Activated CD4-positive, alpha-beta T cell treated with anti-CD3 and anti-CD28 coated beads, Interleukin-2, amount 10 ng/mL, durations not matched to agents 7 days and 5 days (primary cell): ENCODE measurements around the gene CCSER1. TPM values are rescaled to one million over a fixed set of nuclear protein-coding genes. Genes with fewer than 3 reads are reported as not detected.
"Not testable (repeated sequence)": the region's sequence is repeated elsewhere in the genome, so short reads cannot be mapped to it uniquely, and the experiment has no call there.

Experiments
- CTCF ChIA-PET: fragments of 350-600 bp; sonication (Branson Sonifier 250); formaldehyde crosslinking; loops from one replicate; lab custom pipeline; 2021; ENCODE audit warnings: antibody characterized with exemption; lab: Charles Lee
- POLR2A ChIA-PET: fragments of 350-600 bp; sonication (Branson Sonifier 250); formaldehyde crosslinking; loops from one replicate; lab custom pipeline; 2021; ENCODE audit warnings: antibody characterized with exemption; lab: Charles Lee
- DNase-seq: peaks from one replicate; pipeline ENCODE4 v3.0.0-alpha.2; 2020
- H3K27ac Mint-ChIP-seq: one replicate; pipeline ENCODE4 v1.8.0; 2021; ENCODE audit warnings: mild to moderate bottlenecking, moderate library complexity, mixed read lengths
- H3K27me3 Mint-ChIP-seq: one replicate; pipeline ENCODE4 v1.8.0; 2021; ENCODE audit warnings: mixed read lengths
- H3K36me3 Mint-ChIP-seq: one replicate; pipeline ENCODE4 v1.8.0; 2021; ENCODE audit warnings: low read depth, mixed read lengths
- H3K4me1 Mint-ChIP-seq: one replicate; pipeline ENCODE4 v1.8.0; 2021; ENCODE audit warnings: mixed read lengths
- H3K4me3 Mint-ChIP-seq: one replicate; pipeline ENCODE4 v1.8.0; 2021; ENCODE audit warnings: mild to moderate bottlenecking, moderate library complexity, mixed read lengths
- H3K9me3 Mint-ChIP-seq: one replicate; pipeline ENCODE4 v1.8.0; 2021; ENCODE audit warnings: mixed read lengths
- total RNA-seq, 2 experiments: library from RNA; stranded (reverse); gene quantifications; one replicate each; pipeline ENCODE4 v1.2.3, GENCODE V29; 2021

CCSER1 gene
- total RNA-seq, 2 experiments from 2014 or later, result 0.15 TPM; not detected in 1

DNA sequence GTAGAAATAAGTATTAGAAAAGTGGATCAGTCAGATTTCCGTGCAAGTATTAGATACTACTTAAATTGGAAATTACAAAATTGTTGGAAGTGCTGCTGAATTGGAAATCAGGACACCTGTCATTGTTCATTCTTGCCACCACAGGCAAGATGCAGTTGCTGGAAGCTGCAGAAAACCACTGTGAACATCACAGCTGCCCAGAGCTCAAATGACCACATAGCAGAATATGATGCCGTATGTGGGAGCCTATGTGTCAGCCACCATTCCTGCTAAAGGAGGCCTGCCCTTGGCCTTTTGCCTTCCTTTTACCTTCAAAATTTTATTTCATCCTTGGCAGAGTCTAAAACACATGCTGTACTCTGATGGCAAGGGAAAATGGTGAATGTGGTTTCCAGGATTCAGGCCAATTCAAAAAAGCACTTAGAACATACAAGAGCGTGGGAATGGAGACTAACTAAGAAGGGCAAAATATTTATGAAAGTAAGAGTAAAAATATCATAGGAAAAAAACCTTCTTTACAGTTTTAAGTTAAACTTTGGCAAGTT is 1171.0 kb downstream of the CCSER1 start:
- ChIA-PET POLR2A (no interaction called here), CTCF (no interaction called here)
- Mint-ChIP-seq H3K4me1 (no peaks in the 10 kb centered on the region), H3K36me3 (no peaks in the 10 kb centered on the region), H3K27ac (no peak overlapping the region), H3K4me3 (no peak overlapping the region), H3K9me3 (peaks cover 4% of the 10 kb centered on the region), H3K27me3 (no peaks in the 10 kb centered on the region)
- DNase-seq, result no peak

DNA sequence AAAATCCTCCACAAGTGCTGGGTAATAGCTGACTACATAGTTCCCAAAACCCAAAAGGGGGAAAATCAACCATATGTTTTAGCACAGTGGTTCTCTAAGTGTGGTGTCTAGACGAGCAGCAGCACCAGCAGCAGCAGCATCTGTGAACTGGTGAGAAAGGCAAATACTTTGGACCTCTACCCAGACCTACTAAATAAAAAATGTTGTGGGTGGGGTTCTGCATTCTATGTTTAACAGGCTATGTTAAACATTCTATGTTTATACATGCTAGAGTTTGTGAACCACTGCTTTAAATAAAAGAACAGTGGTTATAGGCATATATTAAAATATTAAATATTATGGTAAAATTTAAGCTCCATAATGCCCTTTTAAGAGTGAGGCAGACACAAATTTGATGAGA is 1171.6 kb downstream of the CCSER1 start:
- H3K36me3 Mint-ChIP-seq, result no peaks in the 10 kb centered on the region
- H3K4me3 Mint-ChIP-seq, result no peak overlapping the region
- ChIA-PET POLR2A (no interaction called here), CTCF (no interaction called here)
- peaks cover 4% of the 10 kb centered on the region for H3K9me3 Mint-ChIP-seq
- DNase-seq, result no peak
- no peaks in the 10 kb centered on the region for H3K27me3 Mint-ChIP-seq
- no peaks in the 10 kb centered on the region for H3K4me1 Mint-ChIP-seq
- H3K27ac Mint-ChIP-seq, result no peak overlapping the region

DNA sequence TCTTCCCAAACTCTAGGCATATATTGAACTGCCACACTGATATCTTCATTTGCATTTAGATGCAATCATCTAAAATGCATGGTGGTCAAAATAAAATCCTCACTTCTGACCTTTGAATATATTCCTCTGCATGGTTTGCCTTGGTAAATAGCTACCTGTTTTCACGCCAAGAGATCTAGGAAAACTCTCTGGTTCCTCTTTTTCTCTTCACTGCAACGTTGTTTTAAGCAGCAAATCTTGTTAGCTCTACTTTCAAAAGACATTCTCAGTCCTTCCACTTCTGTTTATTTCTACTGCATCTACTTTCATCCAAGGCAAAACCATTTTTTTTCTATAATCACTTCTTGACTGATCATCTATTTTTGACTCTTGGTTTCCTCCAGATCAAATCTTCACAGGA is 1174.9 kb downstream of the CCSER1 start:
- peaks cover under 1% of the 10 kb centered on the region for H3K9me3 Mint-ChIP-seq
- no peaks in the 10 kb centered on the region for H3K27me3 Mint-ChIP-seq
- no peaks in the 10 kb centered on the region for H3K36me3 Mint-ChIP-seq
- H3K27ac Mint-ChIP-seq, result no peak overlapping the region
- ChIA-PET POLR2A (no interaction called here), CTCF (no interaction called here)
- no peak overlapping the region for H3K4me3 Mint-ChIP-seq
- no peak for DNase-seq
- H3K4me1 Mint-ChIP-seq, result no peaks in the 10 kb centered on the region

DNA sequence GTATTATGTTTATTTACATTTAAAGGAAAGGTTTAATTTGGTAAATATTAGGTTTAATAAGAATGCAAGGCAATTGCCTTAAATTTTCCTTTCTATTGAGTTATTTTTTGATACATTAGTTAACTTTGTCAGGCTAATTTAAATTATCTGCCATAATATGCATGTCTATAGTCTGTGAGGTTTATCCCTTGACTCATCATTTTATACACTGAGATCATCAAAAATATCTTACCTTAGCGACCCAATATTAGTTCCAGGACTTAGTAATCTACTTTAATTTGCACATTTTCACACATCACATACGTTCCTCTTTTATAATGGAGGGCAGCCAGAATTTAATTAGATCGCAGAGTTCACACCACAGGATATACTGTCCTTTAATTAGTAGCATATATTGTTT is 1177.1 kb downstream of the CCSER1 start:
- no peak overlapping the region for H3K27ac Mint-ChIP-seq
- H3K27me3 Mint-ChIP-seq, result no peaks in the 10 kb centered on the region
- no peak for DNase-seq
- H3K36me3 Mint-ChIP-seq, result no peaks in the 10 kb centered on the region
- no peaks in the 10 kb centered on the region for H3K4me1 Mint-ChIP-seq
- POLR2A ChIA-PET, result no interaction called here
- no peak overlapping the region for H3K4me3 Mint-ChIP-seq
- CTCF ChIA-PET, result no interaction called here
- no peaks in the 10 kb centered on the region for H3K9me3 Mint-ChIP-seq

DNA sequence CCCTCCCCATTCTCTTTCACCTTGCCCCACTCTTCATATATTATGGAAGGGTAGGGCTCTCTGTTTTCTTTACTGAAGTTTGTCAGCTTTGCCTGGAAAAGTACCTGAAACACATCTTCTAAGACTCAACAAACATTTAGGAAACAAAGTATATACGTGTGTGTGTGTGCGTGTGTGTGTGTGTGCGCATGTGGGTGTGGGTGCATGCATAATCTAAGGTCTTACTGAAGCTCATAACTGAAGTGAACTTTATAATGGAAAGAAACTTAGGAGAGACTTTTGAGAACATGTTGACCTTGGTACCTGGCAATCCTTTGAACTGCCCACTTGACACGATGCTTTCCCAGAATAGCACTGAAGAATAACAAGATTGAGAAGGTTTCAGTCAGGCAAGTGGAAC is 1190.2 kb downstream of the CCSER1 start:
- H3K27ac Mint-ChIP-seq, result no peak overlapping the region
- CTCF ChIA-PET, result interaction anchor here (0.6 kb wide), 1 partner anchor 15 kb away, joined by 3 read pairs; no protein-coding TSS in a partner anchor
- no peak overlapping the region for H3K4me3 Mint-ChIP-seq
- no peaks in the 10 kb centered on the region for H3K27me3 Mint-ChIP-seq
- H3K4me1 Mint-ChIP-seq, result no peaks in the 10 kb centered on the region
- peaks cover 3% of the 10 kb centered on the region for H3K9me3 Mint-ChIP-seq
- POLR2A ChIA-PET, result no interaction called here
- H3K36me3 Mint-ChIP-seq, result no peaks in the 10 kb centered on the region
- DNase-seq, result no peak

DNA sequence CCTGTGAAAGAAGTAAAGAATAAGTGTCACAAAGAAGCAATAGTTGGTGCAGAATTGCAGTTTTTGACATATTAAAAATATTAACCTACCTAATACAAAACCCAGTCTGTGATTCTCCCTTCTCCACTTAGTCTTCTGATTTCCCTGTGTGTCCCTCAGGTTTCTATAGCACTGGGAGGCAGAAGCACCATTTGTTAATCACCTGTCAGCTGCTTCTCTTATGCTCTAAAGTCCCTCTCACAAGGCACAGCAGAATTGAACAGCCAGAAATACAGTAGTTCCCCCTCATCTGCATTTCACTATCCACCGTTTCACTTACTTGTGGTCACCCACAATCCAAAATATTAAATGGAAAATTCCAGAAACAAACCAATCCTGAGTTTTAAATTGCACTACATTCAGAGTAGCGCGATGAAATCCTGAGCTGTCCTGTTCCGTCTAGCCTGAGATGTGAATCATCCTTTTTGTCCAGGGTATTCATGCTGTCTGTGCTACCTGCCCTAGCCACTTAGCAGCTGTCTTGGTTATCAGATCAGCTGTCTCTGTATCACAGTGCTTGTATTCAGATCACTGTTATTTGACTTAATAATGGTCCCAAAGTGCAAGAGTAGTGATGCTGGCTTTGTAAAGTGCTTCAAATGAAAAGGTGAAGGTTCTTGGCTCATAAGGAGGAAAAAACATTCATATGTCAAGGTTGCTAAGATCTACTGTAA is 1192.5 kb downstream of the CCSER1 start:
- ChIA-PET POLR2A (no interaction called here), CTCF (no interaction called here)
- no peak overlapping the region for H3K27ac Mint-ChIP-seq
- H3K4me1 Mint-ChIP-seq, result no peaks in the 10 kb centered on the region
- H3K4me3 Mint-ChIP-seq, result no peak overlapping the region
- no peak for DNase-seq
- peaks cover 1% of the 10 kb centered on the region for H3K9me3 Mint-ChIP-seq
- no peaks in the 10 kb centered on the region for H3K36me3 Mint-ChIP-seq
- no peaks in the 10 kb centered on the region for H3K27me3 Mint-ChIP-seq

DNA sequence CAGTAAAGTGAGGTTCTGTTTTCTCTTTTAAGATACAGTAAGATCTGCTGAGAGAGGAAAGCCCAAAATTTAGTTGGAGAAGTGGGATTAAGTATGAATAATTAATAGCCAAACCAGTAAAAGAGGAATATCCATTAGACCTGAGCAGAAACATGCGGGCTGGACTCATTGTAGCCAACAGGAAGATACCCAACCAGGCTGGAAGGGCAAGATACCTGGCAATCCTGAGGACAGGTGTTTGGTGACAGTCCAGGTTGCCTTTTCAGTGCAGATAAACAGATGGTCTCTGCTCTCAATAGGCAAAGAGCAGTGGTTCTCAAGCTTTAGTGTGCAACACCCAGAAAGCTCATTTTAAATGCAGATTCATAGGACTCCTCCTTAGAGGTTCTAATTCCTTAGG is 1195.8 kb downstream of the CCSER1 start:
- Mint-ChIP-seq H3K4me3 (no peak overlapping the region), H3K9me3 (peaks cover 11% of the 10 kb centered on the region), H3K36me3 (no peaks in the 10 kb centered on the region), H3K27ac (no peak overlapping the region), H3K27me3 (no peaks in the 10 kb centered on the region), H3K4me1 (no peaks in the 10 kb centered on the region)
- ChIA-PET CTCF (no interaction called here), POLR2A (no interaction called here)
- DNase-seq, result no peak

DNA sequence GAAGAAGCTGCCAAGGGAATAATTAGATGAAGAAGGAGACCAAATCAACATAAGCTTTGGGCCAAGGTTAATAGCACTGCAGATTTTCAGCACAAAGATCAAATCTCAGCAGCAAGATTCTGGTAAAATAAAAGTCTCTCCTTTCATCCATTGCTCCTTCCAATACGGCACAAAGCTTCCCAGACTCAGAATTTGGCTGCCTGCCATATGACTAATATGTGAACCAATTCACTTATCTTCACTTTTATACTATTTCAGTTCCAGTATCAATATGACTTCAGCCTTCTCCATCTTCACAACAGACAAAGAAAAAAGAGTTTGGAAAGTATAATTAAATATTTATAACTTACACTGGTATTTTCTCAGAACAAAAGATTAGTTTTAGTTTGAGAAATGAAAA is 1198.3 kb downstream of the CCSER1 start:
- Mint-ChIP-seq H3K36me3 (no peaks in the 10 kb centered on the region), H3K9me3 (peaks cover 15% of the 10 kb centered on the region), H3K27ac (no peak overlapping the region), H3K4me3 (no peak overlapping the region), H3K27me3 (no peaks in the 10 kb centered on the region), H3K4me1 (no peaks in the 10 kb centered on the region)
- CTCF ChIA-PET, result no interaction called here
- POLR2A ChIA-PET, result no interaction called here
- no peak for DNase-seq

DNA sequence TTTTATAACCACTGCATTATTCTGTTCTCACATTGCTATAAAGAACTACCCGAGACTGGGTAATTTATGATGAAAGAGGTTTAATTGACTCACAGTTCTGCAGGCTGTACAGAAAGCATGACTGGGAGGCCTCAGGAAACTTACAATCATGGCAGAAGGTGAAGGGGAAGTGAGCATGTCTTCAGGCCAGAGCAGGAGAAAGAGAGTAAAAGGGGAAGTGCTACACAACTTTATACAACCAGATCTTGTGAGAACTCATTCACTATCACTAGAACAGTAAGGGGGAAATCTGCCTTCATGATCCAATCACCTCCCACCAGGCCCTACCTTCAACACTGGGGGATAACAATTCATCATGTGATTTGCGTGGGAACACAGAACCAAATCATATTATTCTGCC is 1199.0 kb downstream of the CCSER1 start:
- POLR2A ChIA-PET, H3K27ac Mint-ChIP-seq, CTCF ChIA-PET, H3K36me3 Mint-ChIP-seq, H3K27me3 Mint-ChIP-seq, DNase-seq, H3K4me1 Mint-ChIP-seq, H3K4me3 Mint-ChIP-seq: not testable (repeated sequence)
- H3K9me3 Mint-ChIP-seq, result peaks cover 15% of the 10 kb centered on the region

DNA sequence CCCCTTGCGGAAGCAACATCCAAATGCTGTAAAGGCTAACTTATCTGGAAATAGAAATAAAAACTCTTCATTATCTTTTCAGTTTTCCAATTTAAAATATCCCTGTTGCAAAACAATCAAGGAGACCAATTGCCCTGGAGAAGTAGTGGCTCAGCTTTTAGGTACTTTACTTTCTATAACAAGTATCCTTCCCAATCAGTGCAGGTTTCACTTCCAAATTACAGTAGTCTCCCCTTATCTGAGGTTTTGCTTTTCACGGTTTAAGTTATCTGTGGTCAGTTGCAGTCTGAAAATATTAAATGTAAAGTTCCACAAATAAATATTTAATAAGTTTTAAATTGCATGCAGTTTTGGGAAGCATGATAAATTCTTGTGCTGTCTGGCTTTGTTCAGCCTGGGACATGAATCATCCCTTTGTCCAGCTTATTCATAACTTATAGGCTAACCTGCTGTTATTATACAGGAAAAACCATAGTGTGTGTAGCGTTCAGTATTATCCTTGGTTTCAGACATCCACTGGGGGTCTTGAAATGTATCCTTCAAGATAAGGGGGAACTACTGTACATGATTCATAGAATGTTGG is 1203.5 kb downstream of the CCSER1 start:
- no peaks in the 10 kb centered on the region for H3K27me3 Mint-ChIP-seq
- no peak for DNase-seq
- POLR2A ChIA-PET, result no interaction called here
- no peaks in the 10 kb centered on the region for H3K36me3 Mint-ChIP-seq
- peaks cover 11% of the 10 kb centered on the region for H3K9me3 Mint-ChIP-seq
- CTCF ChIA-PET, result no interaction called here
- H3K4me1 Mint-ChIP-seq, result no peaks in the 10 kb centered on the region
- H3K4me3 Mint-ChIP-seq, result no peak overlapping the region
- H3K27ac Mint-ChIP-seq, result no peak overlapping the region

DNA sequence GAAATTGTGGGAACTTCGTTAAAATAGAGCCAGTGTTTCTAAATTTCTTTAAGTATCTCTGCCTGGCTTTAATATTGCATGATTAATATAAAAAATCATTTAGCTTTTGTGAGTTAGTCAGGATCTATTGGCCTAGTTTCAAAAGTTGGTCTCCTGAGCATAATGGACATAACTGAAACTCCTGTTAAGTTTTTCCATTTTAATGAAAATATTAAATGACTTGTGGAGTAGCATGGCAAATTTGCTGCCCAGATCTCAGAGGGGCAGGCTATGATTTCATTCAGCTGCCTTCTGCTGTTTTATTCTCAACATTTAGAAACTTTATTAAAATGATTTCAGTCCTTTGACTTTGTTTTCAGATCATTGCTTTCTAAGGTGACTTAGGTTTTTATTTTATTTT is 1213.6 kb downstream of the CCSER1 start:
- no peaks in the 10 kb centered on the region for H3K36me3 Mint-ChIP-seq
- ChIA-PET CTCF (no interaction called here), POLR2A (no interaction called here)
- H3K27me3 Mint-ChIP-seq, result no peaks in the 10 kb centered on the region
- no peak overlapping the region for H3K4me3 Mint-ChIP-seq
- DNase-seq, result no peak
- H3K9me3 Mint-ChIP-seq, result no peaks in the 10 kb centered on the region
- no peak overlapping the region for H3K27ac Mint-ChIP-seq
- no peaks in the 10 kb centered on the region for H3K4me1 Mint-ChIP-seq

DNA sequence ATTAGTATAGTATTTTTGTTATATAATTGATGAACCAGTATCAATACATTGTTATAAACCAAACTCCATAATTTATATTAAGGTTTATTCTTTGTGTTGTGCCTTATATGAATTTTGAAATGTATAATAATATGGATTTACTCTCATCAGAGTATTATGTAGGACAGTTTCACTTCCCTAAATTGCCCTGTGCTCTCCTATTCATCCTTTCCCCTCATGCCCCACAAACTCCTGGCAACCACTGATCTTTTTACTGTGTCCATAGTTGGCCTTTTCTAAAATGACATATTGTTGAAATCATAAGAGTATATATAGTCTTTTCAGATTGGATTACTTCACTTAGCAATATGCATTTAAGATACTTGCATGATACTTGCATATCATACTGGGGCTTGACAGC is 1218.4 kb downstream of the CCSER1 start:
- H3K4me3 Mint-ChIP-seq, result no peak overlapping the region
- DNase-seq, result no peak
- ChIA-PET POLR2A (no interaction called here), CTCF (no interaction called here)
- no peaks in the 10 kb centered on the region for H3K27me3 Mint-ChIP-seq
- H3K9me3 Mint-ChIP-seq, result peaks cover 6% of the 10 kb centered on the region
- no peak overlapping the region for H3K27ac Mint-ChIP-seq
- H3K36me3 Mint-ChIP-seq, result no peaks in the 10 kb centered on the region
- H3K4me1 Mint-ChIP-seq, result no peaks in the 10 kb centered on the region

DNA sequence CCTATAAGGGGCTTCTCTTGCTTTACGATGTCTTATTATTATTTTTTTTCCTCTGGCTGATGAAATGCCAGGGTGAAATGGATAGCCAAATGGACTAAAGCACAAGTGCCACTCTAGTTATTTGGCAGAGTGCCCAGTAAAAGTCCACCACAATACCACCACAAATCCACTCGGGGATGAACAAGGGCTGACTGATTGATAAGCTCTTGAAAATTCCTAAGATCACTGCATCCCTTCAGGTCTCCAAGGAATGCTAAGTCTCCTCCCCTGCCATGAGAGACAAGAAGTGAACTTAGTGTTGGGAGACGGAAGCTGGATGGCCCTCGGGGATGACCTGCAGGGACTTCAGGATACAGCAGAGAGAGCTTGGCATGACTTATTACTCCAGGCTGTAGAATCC is 1229.3 kb downstream of the CCSER1 start:
- DNase-seq, POLR2A ChIA-PET, CTCF ChIA-PET, H3K27ac Mint-ChIP-seq, H3K27me3 Mint-ChIP-seq, H3K4me1 Mint-ChIP-seq, H3K4me3 Mint-ChIP-seq, H3K9me3 Mint-ChIP-seq, H3K36me3 Mint-ChIP-seq: not testable (repeated sequence)

DNA sequence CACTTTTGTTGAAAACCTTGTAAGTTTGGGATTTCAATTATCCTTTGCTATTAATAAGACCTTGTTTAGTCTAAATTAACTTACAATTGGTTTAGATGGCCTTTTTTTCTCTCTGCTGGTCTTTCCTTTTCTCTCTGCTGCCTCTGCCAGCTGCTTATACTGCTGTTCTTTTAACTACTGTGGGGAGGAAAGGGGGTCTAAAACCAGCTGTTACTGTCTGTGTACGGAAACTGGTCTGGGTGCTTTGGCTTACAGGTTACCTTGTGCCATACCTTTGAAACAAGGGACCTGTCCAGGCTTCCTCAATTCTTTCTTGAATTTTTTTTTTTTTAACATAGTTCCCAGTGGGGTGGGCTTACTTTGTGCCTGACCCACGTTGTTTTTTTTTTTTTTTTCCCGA is 1230.8 kb downstream of the CCSER1 start:
- H3K36me3 Mint-ChIP-seq, CTCF ChIA-PET, H3K27me3 Mint-ChIP-seq, DNase-seq, H3K9me3 Mint-ChIP-seq, H3K4me1 Mint-ChIP-seq, POLR2A ChIA-PET, H3K4me3 Mint-ChIP-seq, H3K27ac Mint-ChIP-seq: not testable (repeated sequence)
